Esophagus mucosa (tissue), 1 donor: Measurements from ENCODE around the gene PIP5K1B. TPM values are rescaled to one million over a fixed set of nuclear protein-coding genes. Genes with fewer than 3 reads are reported as not detected.
"Not testable (repeated sequence)": the region's sequence is repeated elsewhere in the genome, so short reads cannot be mapped to it uniquely, and the experiment has no call there.

Experiments
- ATAC-seq: fragments of 200-7000 bp; cut with Tn5 transposase; one replicate; pipeline ENCODE4 v1.9.1; 2020
- total RNA-seq: library from RNA; stranded (reverse); gene quantifications from one replicate; pipeline ENCODE4 v1.2.4, GENCODE V29; 2023
- donor health status: DM: yes; HTN: yes; CAD: no.

PIP5K1B gene
- total RNA-seq, 1 donor from 2014 or later, result 1.3 TPM

GRCh38 chr9:68961587-68961986 lies 256.5 kb downstream of the PIP5K1B start:
- no peak for ATAC-seq

GRCh38 chr9:68963416-68963815 lies 258.4 kb downstream of the PIP5K1B start:
- no peak for ATAC-seq

GRCh38 chr9:68964102-68964541 lies 259.1 kb downstream of the PIP5K1B start:
- no peak for ATAC-seq

- no peak for ATAC-seq
Measured at GRCh38 chr9:68964765-68965164, 259.7 kb downstream of the PIP5K1B start.

GRCh38 chr9:68966496-68966944 lies 261.5 kb downstream of the PIP5K1B start:
- ATAC-seq, result no peak

GRCh38 chr9:68967800-68968199 lies 262.8 kb downstream of the PIP5K1B start:
- ATAC-seq, result no peak

GRCh38 chr9:68969538-68969937 lies 264.5 kb downstream of the PIP5K1B start:
- no peak for ATAC-seq

GRCh38 chr9:68970151-68970550 lies 265.1 kb downstream of the PIP5K1B start:
- ATAC-seq, result no peak

- no peak for ATAC-seq
Measured at GRCh38 chr9:68973619-68974018, 268.6 kb downstream of the PIP5K1B start.

GRCh38 chr9:68974431-68974830 lies 269.4 kb downstream of the PIP5K1B start:
- ATAC-seq, result peak; percentile 82

- ATAC-seq, result no peak
Measured at GRCh38 chr9:68974901-68975300, 269.9 kb downstream of the PIP5K1B start.

- ATAC-seq, result no peak
Measured at GRCh38 chr9:68975365-68976043, 270.5 kb downstream of the PIP5K1B start.

GRCh38 chr9:68978066-68978465 lies 273.0 kb downstream of the PIP5K1B start:
- no peak for ATAC-seq

- ATAC-seq, result no peak
Measured at GRCh38 chr9:68978501-68978900, 273.5 kb downstream of the PIP5K1B start.

- ATAC-seq, result no peak
Measured at GRCh38 chr9:68979538-68980314, 274.7 kb downstream of the PIP5K1B start.

GRCh38 chr9:68980341-68980914 lies 275.4 kb downstream of the PIP5K1B start:
- no peak for ATAC-seq

GRCh38 chr9:68981789-68982188 lies 276.7 kb downstream of the PIP5K1B start:
- ATAC-seq, result no peak

- no peak for ATAC-seq
Measured at GRCh38 chr9:68983008-68983411, 278.0 kb downstream of the PIP5K1B start.

GRCh38 chr9:68983522-68984424 lies 278.7 kb downstream of the PIP5K1B start:
- ATAC-seq, result no peak

- ATAC-seq, result not testable (repeated sequence)
Measured at GRCh38 chr9:68986949-68987348, 281.9 kb downstream of the PIP5K1B start.

GRCh38 chr9:68991457-68991856 lies 286.4 kb downstream of the PIP5K1B start:
- ATAC-seq, result no peak

GRCh38 chr9:68995776-68996175 lies 290.7 kb downstream of the PIP5K1B start:
- no peak for ATAC-seq

- no peak for ATAC-seq
Measured at GRCh38 chr9:68996462-68996861, 291.4 kb downstream of the PIP5K1B start.
